ENCODE results near the gene AQR.

AQR gene

GRCh38 chr15:34994925-34995324 lies 25.4 kb upstream of the AQR start:
- TF ChIP-seq CSDC2 (CRISPR knock-in tag; IDR thresholded peaks at IDR 0.05) (no peak), SNAI2 (CRISPR knock-in tag; IDR thresholded peaks at IDR 0.05) (no peak), PATZ1 (CRISPR knock-in tag; IDR thresholded peaks at IDR 0.05; ENCODE audit: borderline replicate concordance) (no peak), ZNF8 (CRISPR knock-in tag; IDR thresholded peaks at IDR 0.05) (no peak), PPARA (CRISPR knock-in tag; IDR thresholded peaks at IDR 0.05; ENCODE audit: borderline replicate concordance) (no peak), ARNTL (CRISPR knock-in tag; IDR thresholded peaks at IDR 0.05; ENCODE audit: borderline replicate concordance, low read depth) (no peak), CREB5 (CRISPR knock-in tag; IDR thresholded peaks at IDR 0.05; ENCODE audit: low read depth) (no peak), TOX (CRISPR knock-in tag; IDR thresholded peaks at IDR 0.05; ENCODE audit: borderline replicate concordance) (no peak), RARB (CRISPR knock-in tag; IDR thresholded peaks at IDR 0.05) (no peak), ZNF565 (CRISPR knock-in tag; conservative IDR thresholded peaks at IDR 0.05; ENCODE audit: low read depth) (no peak), ZC3H10 (CRISPR knock-in tag; IDR thresholded peaks at IDR 0.05) (no peak), POU6F1 (CRISPR knock-in tag; IDR thresholded peaks at IDR 0.05; ENCODE audit: borderline replicate concordance, low read depth) (no peak), OSR1 (CRISPR knock-in tag; IDR thresholded peaks at IDR 0.05) (no peak), ZFP30 (CRISPR knock-in tag; IDR thresholded peaks at IDR 0.05) (no peak), ZFP3 (CRISPR knock-in tag; IDR thresholded peaks at IDR 0.05) (no peak)
- ATAC-seq: no peak

- ATAC-seq: no peak
- TF ChIP-seq CREB5 (CRISPR knock-in tag; IDR thresholded peaks at IDR 0.05; ENCODE audit: low read depth) (no peak), OSR1 (CRISPR knock-in tag; IDR thresholded peaks at IDR 0.05) (no peak), BACH2 (CRISPR knock-in tag; IDR thresholded peaks at IDR 0.05; ENCODE audit: borderline replicate concordance) (no peak), TOX (CRISPR knock-in tag; IDR thresholded peaks at IDR 0.05; ENCODE audit: borderline replicate concordance) (no peak), ZFP30 (CRISPR knock-in tag; IDR thresholded peaks at IDR 0.05) (no peak), ARNTL (CRISPR knock-in tag; IDR thresholded peaks at IDR 0.05; ENCODE audit: borderline replicate concordance, low read depth) (no peak), ISL1 (CRISPR knock-in tag; IDR thresholded peaks at IDR 0.05) (no peak), GLIS3 (CRISPR knock-in tag; IDR thresholded peaks at IDR 0.05) (no peak), SNAI2 (CRISPR knock-in tag; IDR thresholded peaks at IDR 0.05) (no peak), POU6F1 (CRISPR knock-in tag; IDR thresholded peaks at IDR 0.05; ENCODE audit: borderline replicate concordance, low read depth) (no peak), ZNF565 (CRISPR knock-in tag; conservative IDR thresholded peaks at IDR 0.05; ENCODE audit: low read depth) (no peak), PATZ1 (CRISPR knock-in tag; IDR thresholded peaks at IDR 0.05; ENCODE audit: borderline replicate concordance) (no peak)
Measured at GRCh38 chr15:34993877-34994276, 24.3 kb upstream of the AQR start.

GRCh38 chr15:34993412-34993811 lies 23.9 kb upstream of the AQR start:
- ATAC-seq: no peak
- TF ChIP-seq PATZ1 (CRISPR knock-in tag; IDR thresholded peaks at IDR 0.05; ENCODE audit: borderline replicate concordance) (no peak), TCF4 (CRISPR knock-in tag; IDR thresholded peaks at IDR 0.05; ENCODE audit: borderline replicate concordance) (no peak), ZNF565 (CRISPR knock-in tag; conservative IDR thresholded peaks at IDR 0.05; ENCODE audit: low read depth) (no peak), ARNTL (CRISPR knock-in tag; IDR thresholded peaks at IDR 0.05; ENCODE audit: borderline replicate concordance, low read depth) (no peak)
